ENCODE measurements around the gene RTRAF. TPM values are rescaled to one million over a fixed set of nuclear protein-coding genes. Genes with fewer than 3 reads are reported as not detected.

The RTRAF gene
- total RNA-seq, 1 experiment from 2014 or later, result 184 TPM

DNA sequence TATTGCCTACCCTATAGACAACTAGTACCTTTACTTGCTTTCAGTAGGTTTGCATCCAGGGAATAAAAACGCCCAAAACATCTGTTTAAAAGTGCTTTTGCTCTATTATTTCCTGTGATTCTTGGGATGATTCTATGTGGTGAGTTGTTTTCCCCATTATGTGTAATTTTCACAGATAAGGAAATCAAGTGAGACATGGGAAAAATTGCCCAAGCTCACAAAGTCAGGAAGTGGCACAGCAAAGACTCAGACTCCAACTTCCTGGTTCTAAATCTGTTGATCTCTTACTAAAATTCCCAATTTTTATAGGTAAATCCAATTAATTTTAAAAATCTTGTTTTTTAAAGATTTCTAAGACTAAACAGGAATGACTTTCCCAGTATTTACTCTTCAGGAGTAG, 40.5 kb downstream of the RTRAF start:
- Histone ChIP-seq H3K4me1 (replicated peaks; ENCODE audit: insufficient read depth) (peaks cover 12% of the 10 kb centered on the region; the same call in 1 of the 2 replicates), H3K79me2 (ENCODE audit: low read depth) (no peaks in the 10 kb centered on the region), H3K4me3 (no peak overlapping the region), H3K9me3 (ENCODE audit: insufficient read depth, low read depth) (no peaks in the 10 kb centered on the region; the same call in 1 of the 2 replicates), H3K9me2 (ENCODE audit: insufficient read depth) (no peaks in the 10 kb centered on the region), H3K4me2 (no peak overlapping the region), H3K27me3 (ENCODE audit: insufficient read depth, low read depth) (no peaks in the 10 kb centered on the region), H4K20me1 (ENCODE audit: insufficient read depth) (no peaks in the 10 kb centered on the region), H3K27ac (no peak overlapping the region), H3K36me3 (ENCODE audit: low read depth) (no peaks in the 10 kb centered on the region), H3F3A (ENCODE audit: insufficient read depth, low read depth) (peaks cover 13% of the 10 kb centered on the region; the same call in 1 of the 2 replicates), H2AFZ (no peak overlapping the region)
- POLR2A ChIA-PET (ENCODE audit: unreplicated experiment), result no interaction called here
- DNase-seq, result no peak
- TF ChIP-seq, protein P1, sequence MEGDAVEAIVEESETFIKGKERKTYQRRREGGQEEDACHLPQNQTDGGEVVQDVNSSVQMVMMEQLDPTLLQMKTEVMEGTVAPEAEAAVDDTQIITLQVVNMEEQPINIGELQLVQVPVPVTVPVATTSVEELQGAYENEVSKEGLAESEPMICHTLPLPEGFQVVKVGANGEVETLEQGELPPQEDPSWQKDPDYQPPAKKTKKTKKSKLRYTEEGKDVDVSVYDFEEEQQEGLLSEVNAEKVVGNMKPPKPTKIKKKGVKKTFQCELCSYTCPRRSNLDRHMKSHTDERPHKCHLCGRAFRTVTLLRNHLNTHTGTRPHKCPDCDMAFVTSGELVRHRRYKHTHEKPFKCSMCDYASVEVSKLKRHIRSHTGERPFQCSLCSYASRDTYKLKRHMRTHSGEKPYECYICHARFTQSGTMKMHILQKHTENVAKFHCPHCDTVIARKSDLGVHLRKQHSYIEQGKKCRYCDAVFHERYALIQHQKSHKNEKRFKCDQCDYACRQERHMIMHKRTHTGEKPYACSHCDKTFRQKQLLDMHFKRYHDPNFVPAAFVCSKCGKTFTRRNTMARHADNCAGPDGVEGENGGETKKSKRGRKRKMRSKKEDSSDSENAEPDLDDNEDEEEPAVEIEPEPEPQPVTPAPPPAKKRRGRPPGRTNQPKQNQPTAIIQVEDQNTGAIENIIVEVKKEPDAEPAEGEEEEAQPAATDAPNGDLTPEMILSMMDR (conservative IDR thresholded peaks at IDR 0.05), result no peak
- no peak for TF ChIP-seq EZH2 (IDR thresholded peaks at IDR 0.05; ENCODE audit: low read depth)
- intact Hi-C loops (cut with micrococcal nuclease; ENCODE audit: unreplicated experiment), result no loop called here
- CTCF ChIA-PET, result no interaction called here
- no TSS peak for BruUV-seq (replicated peaks)

DNA sequence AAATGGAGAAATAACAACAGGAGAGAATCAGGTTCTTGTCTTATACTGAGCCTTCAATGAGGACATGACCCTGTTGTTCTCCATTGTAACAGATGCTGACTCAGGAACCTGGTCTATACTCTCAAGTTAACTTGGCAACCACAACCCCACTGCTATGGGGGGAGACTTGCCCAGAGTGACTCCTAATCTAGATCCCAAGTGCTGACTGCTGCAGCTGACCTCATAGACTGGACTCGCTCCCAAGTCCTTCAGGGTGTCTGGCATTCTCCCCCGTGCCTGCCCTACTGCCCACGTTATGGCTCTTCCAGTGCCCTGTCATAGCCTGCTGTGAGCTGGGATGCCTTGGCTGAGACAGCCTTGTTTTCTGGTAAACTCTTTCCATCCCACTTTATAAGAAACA, 42.4 kb downstream of the RTRAF start:
- Histone ChIP-seq H3K36me3 (ENCODE audit: low read depth) (no peaks in the 10 kb centered on the region), H3K4me3 (no peak overlapping the region), H3K9me2 (ENCODE audit: insufficient read depth) (no peaks in the 10 kb centered on the region), H3K27me3 (ENCODE audit: insufficient read depth, low read depth) (no peaks in the 10 kb centered on the region), H3K79me2 (ENCODE audit: low read depth) (no peaks in the 10 kb centered on the region), H3K4me1 (replicated peaks; ENCODE audit: insufficient read depth) (peaks cover 12% of the 10 kb centered on the region; the same call in 1 of the 2 replicates), H3K4me2 (no peak overlapping the region), H3K9me3 (ENCODE audit: insufficient read depth, low read depth) (no peaks in the 10 kb centered on the region), H4K20me1 (ENCODE audit: insufficient read depth) (no peaks in the 10 kb centered on the region), H2AFZ (no peak overlapping the region), H3K27ac (no peak overlapping the region), H3F3A (ENCODE audit: insufficient read depth, low read depth) (peaks cover 13% of the 10 kb centered on the region; the same call in 1 of the 2 replicates)
- intact Hi-C loops (cut with micrococcal nuclease; ENCODE audit: unreplicated experiment), result no loop called here
- no TSS peak for BruUV-seq (replicated peaks)
- TF ChIP-seq, protein P1 (conservative IDR thresholded peaks at IDR 0.05), result no peak
- TF ChIP-seq EZH2 (IDR thresholded peaks at IDR 0.05; ENCODE audit: low read depth), result no peak
- CTCF ChIA-PET, result no interaction called here
- POLR2A ChIA-PET (ENCODE audit: unreplicated experiment), result no interaction called here
- no peak for DNase-seq

DNA sequence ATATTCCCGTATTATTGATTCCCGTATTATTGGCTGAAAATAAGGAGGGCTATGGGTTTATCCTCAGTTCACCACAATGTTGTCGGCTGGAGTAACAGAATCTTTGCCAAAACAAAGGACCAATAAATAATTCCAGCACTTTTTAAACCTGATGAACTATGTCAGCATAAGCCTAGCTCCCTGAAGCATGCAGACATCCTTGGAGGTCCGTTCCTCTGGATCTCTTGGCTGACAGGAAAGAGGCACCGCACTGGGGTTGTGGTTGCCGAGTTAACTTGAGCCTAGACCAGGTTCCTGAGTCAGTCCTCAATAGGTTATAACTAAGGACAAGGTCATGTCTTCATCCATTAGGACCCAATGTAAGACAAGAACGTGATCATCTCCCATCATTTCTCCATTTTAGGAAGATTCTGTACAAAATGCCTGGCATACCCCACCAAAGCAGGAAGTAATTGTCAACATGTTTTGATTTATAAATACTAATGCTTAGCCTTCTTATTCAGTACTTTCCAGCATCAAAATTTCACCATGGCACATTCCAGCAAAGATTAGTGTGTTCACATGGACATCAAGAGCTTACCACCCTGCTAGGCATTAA, 43.0 kb downstream of the RTRAF start:
- BruUV-seq (replicated peaks), result no TSS peak
- no peaks in the 10 kb centered on the region for H3K9me2 ChIP-seq (ENCODE audit: insufficient read depth)
- H3K4me1 ChIP-seq (replicated peaks; ENCODE audit: insufficient read depth), result peaks cover 12% of the 10 kb centered on the region; the same call in 1 of the 2 replicates
- H3K79me2 ChIP-seq (ENCODE audit: low read depth), result no peaks in the 10 kb centered on the region
- H3K4me3 ChIP-seq, result no peak overlapping the region
- peak overlapping the region; percentile 58; the same call in 1 of the 2 replicates for H3K27ac ChIP-seq
- DNase-seq, result no peak
- ChIA-PET CTCF (no interaction called here), POLR2A (ENCODE audit: unreplicated experiment) (no interaction called here)
- H3K27me3 ChIP-seq (ENCODE audit: insufficient read depth, low read depth), result no peaks in the 10 kb centered on the region
- peaks cover 13% of the 10 kb centered on the region; the same call in 1 of the 2 replicates for H3F3A ChIP-seq (ENCODE audit: insufficient read depth, low read depth)
- no peak for TF ChIP-seq EZH2 (IDR thresholded peaks at IDR 0.05; ENCODE audit: low read depth)
- TF ChIP-seq, protein P1 (conservative IDR thresholded peaks at IDR 0.05), result no peak
- intact Hi-C loops (cut with micrococcal nuclease; ENCODE audit: unreplicated experiment), result no loop called here
- no peak overlapping the region for H3K4me2 ChIP-seq
- H4K20me1 ChIP-seq (ENCODE audit: insufficient read depth), result no peaks in the 10 kb centered on the region
- no peak overlapping the region for H2AFZ ChIP-seq
- H3K36me3 ChIP-seq (ENCODE audit: low read depth), result no peaks in the 10 kb centered on the region
- H3K9me3 ChIP-seq (ENCODE audit: insufficient read depth, low read depth), result no peaks in the 10 kb centered on the region

All from PC-9 (cell line).